Activated B cell treated with CpG ODN at 0.5 μM for 24 hours (primary cell): ENCODE results near the gene NSD1. TPM values are rescaled to one million over a fixed set of nuclear protein-coding genes. Genes with fewer than 3 reads are reported as not detected.
A peak's percentile ranks its signal among the peaks of the same experiment; 100 is the strongest.

Source experiments
- ATAC-seq: fragments of 200-7000 bp; cut with Tn5 transposase; one replicate; pipeline ENCODE4 v1.10.0; 2021; ENCODE audit warnings: low read depth, mild to moderate bottlenecking, moderate library complexity
- CTCF ChIA-PET: fragments of 350-600 bp; sonication (Branson Sonifier 250); formaldehyde crosslinking; loops from one replicate; lab custom pipeline; 2021; ENCODE audit warnings: antibody characterized with exemption; lab: Charles Lee
- POLR2A ChIA-PET: fragments of 350-600 bp; sonication (Branson Sonifier 250); formaldehyde crosslinking; loops from one replicate; lab custom pipeline; 2021; ENCODE audit warnings: antibody characterized with exemption; lab: Charles Lee
- DNase-seq: peaks from one replicate; pipeline ENCODE4 v3.0.0; 2022
- H3K27ac Mint-ChIP-seq: one replicate; pipeline ENCODE4 v1.8.0; 2020; ENCODE audit warnings: mixed read lengths
- H3K27me3 Mint-ChIP-seq: one replicate; pipeline ENCODE4 v1.8.0; 2021; ENCODE audit warnings: mixed read lengths
- H3K36me3 Mint-ChIP-seq: one replicate; pipeline ENCODE4 v1.8.0; 2021; ENCODE audit warnings: low read depth, mixed read lengths
- H3K4me1 Mint-ChIP-seq: one replicate; pipeline ENCODE4 v1.8.0; 2021; ENCODE audit warnings: mixed read lengths
- H3K4me3 Mint-ChIP-seq: one replicate; pipeline ENCODE4 v1.8.0; 2020; ENCODE audit warnings: mild to moderate bottlenecking, mixed read lengths
- H3K9me3 Mint-ChIP-seq: one replicate; pipeline ENCODE4 v1.8.0; 2020; ENCODE audit warnings: mixed read lengths
- CTCF ChIP-seq: fragments of 200-600 bp; IDR thresholded peaks from one replicate; pipeline ENCODE4 v1.8.0; 2022; ENCODE audit warnings: antibody characterized with exemption, mild to moderate bottlenecking
- intact Hi-C: fragments of 100-400 bp; cut with micrococcal nuclease; formaldehyde crosslinking; loops from one replicate; pipeline ENCODE4 v1.15.1; 2024
- total RNA-seq: library from RNA; stranded (reverse); gene quantifications from 2 replicates; pipeline ENCODE4 v1.2.3, GENCODE V29; 2022

Gene NSD1
- total RNA-seq, 1 donor from 2014 or later = 108 TPM

DNA sequence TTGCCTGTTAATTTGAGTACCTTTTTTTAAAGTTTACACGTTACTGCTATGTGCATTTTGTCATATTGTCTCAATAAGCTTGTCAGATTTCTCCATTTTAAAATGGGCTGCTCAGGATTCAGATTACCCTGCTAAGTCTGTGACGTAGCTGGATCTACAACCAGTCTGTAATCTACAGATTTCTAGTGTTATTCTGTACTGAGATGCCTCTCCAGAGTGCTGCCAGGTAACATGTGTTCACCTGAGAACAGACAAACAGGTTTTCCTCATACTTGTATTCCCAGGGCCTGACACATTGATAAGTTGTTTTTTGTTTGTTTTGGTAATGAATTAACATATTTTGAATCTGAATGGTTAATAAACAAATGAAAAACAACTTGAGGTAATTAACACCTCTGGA is 154.6 kb downstream of the NSD1 start:
- intact Hi-C loops = no loop called here
- Mint-ChIP-seq H3K27ac (no peak overlapping the region), H3K36me3 (peaks cover 84% of the 10 kb centered on the region), H3K9me3 (no peaks in the 10 kb centered on the region), H3K4me3 (no peak overlapping the region), H3K4me1 (peaks cover 21% of the 10 kb centered on the region), H3K27me3 (no peaks in the 10 kb centered on the region)
- CTCF ChIA-PET = no interaction called here
- POLR2A ChIA-PET = no interaction called here
- ATAC-seq (no peak), DNase-seq (no peak)
- no peak for TF ChIP-seq CTCF

GRCh38 chr5:177290816-177291596 is 157.4 kb downstream of the NSD1 start:
- intact Hi-C loops = loop anchor here (1.0 kb wide), 1 partner anchor 12 kb away; no protein-coding TSS in a partner anchor
- TF ChIP-seq CTCF = no peak
- no peaks in the 10 kb centered on the region for H3K9me3 Mint-ChIP-seq
- H3K4me1 Mint-ChIP-seq = peaks cover 35% of the 10 kb centered on the region
- H3K36me3 Mint-ChIP-seq = peaks cover 86% of the 10 kb centered on the region
- CTCF ChIA-PET = no interaction called here
- H3K27me3 Mint-ChIP-seq = no peaks in the 10 kb centered on the region
- no peak for DNase-seq
- H3K4me3 Mint-ChIP-seq = peak overlapping the region; percentile 56
- peak; percentile 63 for ATAC-seq
- peak overlapping the region; percentile 84 for H3K27ac Mint-ChIP-seq
- POLR2A ChIA-PET = interaction anchor here (0.6 to 1.9 kb wide), 2 partner anchors 10 to 284 kb away, joined by 7 to 14 read pairs; partner anchors contain the start of gene UIMC1

- Mint-ChIP-seq H3K36me3 (peaks cover 84% of the 10 kb centered on the region), H3K4me1 (peaks cover 42% of the 10 kb centered on the region), H3K27ac (no peak overlapping the region), H3K27me3 (no peaks in the 10 kb centered on the region), H3K4me3 (no peak overlapping the region), H3K9me3 (no peaks in the 10 kb centered on the region)
- intact Hi-C loops = loop anchor here (1.0 kb wide), 1 partner anchor 12 kb away; no protein-coding TSS in a partner anchor
- POLR2A ChIA-PET = interaction anchor here (0.6 kb wide), 1 partner anchor 285 kb away, joined by 7 read pairs; the partner anchor contains the start of gene UIMC1
- CTCF ChIA-PET = no interaction called here
- no peak for DNase-seq
- ATAC-seq = no peak
- TF ChIP-seq CTCF = no peak
Measured at GRCh38 chr5:177291735-177292134, 158.2 kb downstream of the NSD1 start.

- POLR2A ChIA-PET = no interaction called here
- CTCF ChIA-PET = no interaction called here
- H3K4me1 Mint-ChIP-seq = peaks cover 62% of the 10 kb centered on the region
- TF ChIP-seq CTCF = no peak
- no peak for ATAC-seq
- H3K4me3 Mint-ChIP-seq = no peak overlapping the region
- no peak for DNase-seq
- intact Hi-C loops = no loop called here
- peaks cover 68% of the 10 kb centered on the region for H3K36me3 Mint-ChIP-seq
- H3K27ac Mint-ChIP-seq = peak overlapping the region; percentile 35
- H3K9me3 Mint-ChIP-seq = no peaks in the 10 kb centered on the region
- no peaks in the 10 kb centered on the region for H3K27me3 Mint-ChIP-seq
Measured at GRCh38 chr5:177293819-177294581, 160.4 kb downstream of the NSD1 start.

DNA sequence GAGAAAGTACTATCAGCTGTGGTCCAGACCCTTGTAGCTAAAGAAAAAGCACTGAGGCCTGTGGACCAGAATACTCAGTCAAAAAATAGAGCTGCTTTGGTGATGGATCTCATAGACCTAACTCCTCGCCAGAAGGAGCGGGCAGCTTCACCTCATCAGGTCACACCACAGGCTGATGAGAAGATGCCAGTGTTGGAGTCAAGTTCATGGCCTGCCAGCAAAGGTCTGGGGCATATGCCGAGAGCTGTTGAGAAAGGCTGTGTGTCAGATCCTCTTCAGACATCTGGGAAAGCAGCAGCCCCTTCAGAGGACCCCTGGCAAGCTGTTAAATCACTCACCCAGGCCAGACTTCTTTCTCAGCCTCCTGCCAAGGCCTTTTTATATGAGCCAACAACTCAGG is 161.1 kb downstream of the NSD1 start:
- peaks cover 65% of the 10 kb centered on the region for H3K4me1 Mint-ChIP-seq

More for the DNA sequence above, 161.1 kb downstream of the NSD1 start:
- CTCF ChIA-PET = no interaction called here
- intact Hi-C loops = no loop called here
- TF ChIP-seq CTCF = no peak
- POLR2A ChIA-PET = no interaction called here
- DNase-seq (no peak), ATAC-seq (no peak)
- H3K4me3 Mint-ChIP-seq = no peak overlapping the region
- H3K27ac Mint-ChIP-seq = peak overlapping the region; percentile 35
- H3K36me3 Mint-ChIP-seq = peaks cover 62% of the 10 kb centered on the region
- H3K27me3 Mint-ChIP-seq = no peaks in the 10 kb centered on the region
- H3K9me3 Mint-ChIP-seq = no peaks in the 10 kb centered on the region
